Body of pancreas (tissue), 4 donors: Measurements from ENCODE around the gene COTL1.

Experiments used
- POLR2A ChIP-seq, 3 donors: fragments of 450-650 bp; IDR thresholded peaks; one replicate each; pipeline ENCODE4 v1.6.1; 2016; ENCODE audit warnings: antibody characterized with exemption in 3 of 3, mild to moderate bottlenecking in 2 of 3
- TF ChIP-seq, protein P1 (sequence below), 7 experiments: fragments of 450-650 bp in 4 of 7; fragments of 200-600 bp in 3 of 7; sonication (generic) in 3 of 7; IDR thresholded peaks; one replicate each; pipeline ENCODE4 v1.5.1; 2016 to 2019; ENCODE audit warnings: antibody characterized with exemption in 7 of 7

DNA sequence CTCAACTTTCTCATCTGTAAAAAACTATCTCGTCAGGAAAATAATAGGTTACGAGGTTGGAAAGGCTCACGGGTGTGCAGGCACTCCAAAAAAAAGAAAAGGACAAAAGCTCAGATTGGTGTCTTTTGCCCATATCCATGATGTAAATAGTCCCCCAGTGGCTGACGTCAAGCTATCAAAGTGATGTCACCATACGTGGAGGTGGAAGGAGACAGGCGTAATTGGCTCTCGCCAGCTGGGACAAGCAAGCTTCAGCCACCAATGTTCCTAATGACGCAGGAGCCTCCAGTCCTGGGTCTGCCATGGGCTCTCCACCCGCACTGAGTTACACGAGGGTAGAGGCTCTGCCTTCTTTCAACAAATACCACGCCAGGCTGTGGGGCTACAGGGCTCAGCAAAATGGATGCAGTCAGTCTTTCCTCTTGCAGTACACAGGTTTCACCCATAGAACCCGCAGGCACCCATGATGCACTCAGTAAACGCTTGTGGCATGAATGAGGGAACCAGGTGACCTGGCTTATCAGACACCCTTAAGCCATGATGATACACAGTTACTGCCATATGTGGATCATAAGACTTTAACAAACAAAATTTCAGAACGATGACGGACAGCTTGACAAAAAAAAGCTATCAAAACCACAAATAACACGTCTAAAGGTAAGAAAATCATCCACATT lies 50.5 kb downstream of the COTL1 start:
- no peak for TF ChIP-seq POLR2A (IDR thresholded peaks at IDR 0.05)
- TF ChIP-seq, protein P1, sequence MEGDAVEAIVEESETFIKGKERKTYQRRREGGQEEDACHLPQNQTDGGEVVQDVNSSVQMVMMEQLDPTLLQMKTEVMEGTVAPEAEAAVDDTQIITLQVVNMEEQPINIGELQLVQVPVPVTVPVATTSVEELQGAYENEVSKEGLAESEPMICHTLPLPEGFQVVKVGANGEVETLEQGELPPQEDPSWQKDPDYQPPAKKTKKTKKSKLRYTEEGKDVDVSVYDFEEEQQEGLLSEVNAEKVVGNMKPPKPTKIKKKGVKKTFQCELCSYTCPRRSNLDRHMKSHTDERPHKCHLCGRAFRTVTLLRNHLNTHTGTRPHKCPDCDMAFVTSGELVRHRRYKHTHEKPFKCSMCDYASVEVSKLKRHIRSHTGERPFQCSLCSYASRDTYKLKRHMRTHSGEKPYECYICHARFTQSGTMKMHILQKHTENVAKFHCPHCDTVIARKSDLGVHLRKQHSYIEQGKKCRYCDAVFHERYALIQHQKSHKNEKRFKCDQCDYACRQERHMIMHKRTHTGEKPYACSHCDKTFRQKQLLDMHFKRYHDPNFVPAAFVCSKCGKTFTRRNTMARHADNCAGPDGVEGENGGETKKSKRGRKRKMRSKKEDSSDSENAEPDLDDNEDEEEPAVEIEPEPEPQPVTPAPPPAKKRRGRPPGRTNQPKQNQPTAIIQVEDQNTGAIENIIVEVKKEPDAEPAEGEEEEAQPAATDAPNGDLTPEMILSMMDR (IDR thresholded peaks at IDR 0.05): no peak
